Left ventricle myocardium inferior (tissue), 1 donor: ENCODE measurements around the gene SERPINB6. TPM values are rescaled to one million over a fixed set of nuclear protein-coding genes. Genes with fewer than 3 reads are reported as not detected.
"Not testable (repeated sequence)": the region's sequence is repeated elsewhere in the genome, so short reads cannot be mapped to it uniquely, and the experiment has no call there.

Source experiments
- DNase-seq: peaks from one replicate; pipeline ENCODE4 v3.0.0-alpha.2; 2020
- H3K27ac ChIP-seq: fragments of 200-600 bp; replicated peaks from 2 replicates; pipeline ENCODE4 v1.8.0; 2021
- H3K27me3 ChIP-seq: fragments of 200-600 bp; 2 replicates; pipeline ENCODE4 v1.8.0; 2021; ENCODE audit warnings: low read depth
- H3K36me3 ChIP-seq: fragments of 200-600 bp; 2 replicates; pipeline ENCODE4 v1.8.0; 2021
- H3K4me1 ChIP-seq: fragments of 200-600 bp; 2 replicates; pipeline ENCODE4 v1.8.0; 2021
- H3K4me3 ChIP-seq: fragments of 200-600 bp; 2 replicates; pipeline ENCODE4 v1.8.0; 2021; ENCODE audit warnings: mild to moderate bottlenecking, moderate library complexity
- H3K9me3 ChIP-seq: fragments of 200-600 bp; replicated peaks from 2 replicates; pipeline ENCODE4 v1.8.0; 2021
- CTCF ChIP-seq: fragments of 200-600 bp; IDR thresholded peaks from 2 replicates; pipeline ENCODE4 v1.8.0; 2021; ENCODE audit warnings: antibody characterized with exemption, mild to moderate bottlenecking, borderline replicate concordance
- intact Hi-C: fragments of 100-400 bp; cut with micrococcal nuclease; formaldehyde crosslinking; loops from one replicate; pipeline ENCODE4 v1.11.0; 2022
- total RNA-seq: library from RNA; stranded (reverse); fragmentation: NEBNext Ultra II Directional; extraction: Animal tissue kit (Norgen Biotek cat#: 25700); gene quantifications from one replicate; pipeline ENCODE4 v1.2.1, GENCODE V29; 2021
- donor health status: DM: no; HTN: yes; CAD: no; lungs with severe emphysema.

SERPINB6 gene
- total RNA-seq, 1 donor from 2014 or later = 233 TPM

- Histone ChIP-seq H3K4me3 (no peak overlapping the region), H3K9me3 (peaks cover 23% of the 10 kb centered on the region), H3K36me3 (peaks cover 93% of the 10 kb centered on the region), H3K27ac (no peak overlapping the region), H3K4me1 (no peaks in the 10 kb centered on the region), H3K27me3 (no peaks in the 10 kb centered on the region)
- no peak for TF ChIP-seq CTCF
- intact Hi-C loops = no loop called here
- no peak for DNase-seq
Observed at GRCh38 chr6:3011158-3011557, 39.8 kb upstream of the SERPINB6 start.

- peaks cover 94% of the 10 kb centered on the region for H3K36me3 ChIP-seq
- peaks cover 23% of the 10 kb centered on the region for H3K9me3 ChIP-seq
- no peak overlapping the region for H3K4me3 ChIP-seq
- H3K4me1 ChIP-seq = no peaks in the 10 kb centered on the region
- H3K27ac ChIP-seq = no peak overlapping the region
- intact Hi-C loops = no loop called here
- no peak for DNase-seq
- no peaks in the 10 kb centered on the region for H3K27me3 ChIP-seq
- no peak for TF ChIP-seq CTCF
Observed at GRCh38 chr6:3009930-3010329, 38.6 kb upstream of the SERPINB6 start.

- H3K4me3 ChIP-seq, H3K27me3 ChIP-seq, DNase-seq, H3K4me1 ChIP-seq, H3K27ac ChIP-seq, intact Hi-C loops: not testable (repeated sequence)
- peaks cover 23% of the 10 kb centered on the region for H3K9me3 ChIP-seq
- peaks cover 93% of the 10 kb centered on the region for H3K36me3 ChIP-seq
Observed at GRCh38 chr6:3008712-3009265, 37.4 kb upstream of the SERPINB6 start.

GRCh38 chr6:3007571-3007970, 36.2 kb upstream of the SERPINB6 start:
- intact Hi-C loops = no loop called here
- Histone ChIP-seq H3K9me3 (peaks cover 22% of the 10 kb centered on the region), H3K36me3 (peaks cover 83% of the 10 kb centered on the region), H3K27me3 (no peaks in the 10 kb centered on the region), H3K4me1 (no peaks in the 10 kb centered on the region), H3K27ac (no peak overlapping the region), H3K4me3 (no peak overlapping the region)
- no peak for DNase-seq
- TF ChIP-seq CTCF = no peak

- H3K27ac ChIP-seq = no peak overlapping the region
- H3K4me1 ChIP-seq = peaks cover 8% of the 10 kb centered on the region
- H3K4me3 ChIP-seq = no peak overlapping the region
- intact Hi-C loops = no loop called here
- H3K36me3 ChIP-seq = peaks cover 72% of the 10 kb centered on the region
- DNase-seq = no peak
- no peak for TF ChIP-seq CTCF
- H3K27me3 ChIP-seq = no peaks in the 10 kb centered on the region
- peaks cover 11% of the 10 kb centered on the region for H3K9me3 ChIP-seq
Observed at GRCh38 chr6:3006476-3006875, 35.1 kb upstream of the SERPINB6 start.

- Histone ChIP-seq H3K36me3 (peaks cover 66% of the 10 kb centered on the region), H3K4me3 (no peak overlapping the region), H3K27ac (no peak overlapping the region), H3K4me1 (peaks cover 14% of the 10 kb centered on the region), H3K9me3 (peaks cover 5% of the 10 kb centered on the region), H3K27me3 (no peaks in the 10 kb centered on the region)
- intact Hi-C loops = no loop called here
- TF ChIP-seq CTCF = no peak
- DNase-seq = no peak
Observed at GRCh38 chr6:3005874-3006273, 34.5 kb upstream of the SERPINB6 start.
